Measurements from ENCODE around the gene SMIM35.

SMIM35 gene

DNA sequence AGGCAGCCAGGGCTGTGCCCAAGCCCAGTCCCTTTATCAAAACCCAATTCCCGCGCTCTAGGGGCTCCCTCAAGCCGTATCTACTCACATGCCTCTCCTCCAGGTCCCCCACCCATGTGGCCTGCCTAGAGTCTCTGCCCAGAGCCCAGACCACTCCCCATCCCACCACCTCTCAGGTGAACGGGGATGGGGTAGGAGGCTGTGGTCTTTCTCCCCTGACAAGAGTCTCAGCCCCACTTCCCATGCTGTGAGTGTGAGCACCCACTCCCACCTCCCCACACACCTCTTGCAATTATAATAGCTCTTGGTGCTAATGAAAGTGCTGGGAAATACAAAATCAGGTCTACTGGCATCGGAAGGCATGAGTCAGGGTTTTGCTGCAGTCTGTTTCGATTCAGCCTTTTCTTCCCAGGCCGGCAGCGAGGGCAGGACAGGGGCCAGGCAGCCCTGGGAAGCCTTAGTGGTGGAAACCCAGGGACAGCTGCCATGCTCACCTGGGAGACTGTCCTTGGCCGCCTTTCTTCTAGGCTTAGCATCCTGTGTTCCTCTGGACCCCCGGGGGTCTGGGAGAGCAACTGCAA lies 26.6 kb downstream of the SMIM35 start:
- no peak for FAIRE-seq
- no peak for DNase-seq (ENCODE audit: extremely low spot score, insufficient read length, low read depth)

DNA sequence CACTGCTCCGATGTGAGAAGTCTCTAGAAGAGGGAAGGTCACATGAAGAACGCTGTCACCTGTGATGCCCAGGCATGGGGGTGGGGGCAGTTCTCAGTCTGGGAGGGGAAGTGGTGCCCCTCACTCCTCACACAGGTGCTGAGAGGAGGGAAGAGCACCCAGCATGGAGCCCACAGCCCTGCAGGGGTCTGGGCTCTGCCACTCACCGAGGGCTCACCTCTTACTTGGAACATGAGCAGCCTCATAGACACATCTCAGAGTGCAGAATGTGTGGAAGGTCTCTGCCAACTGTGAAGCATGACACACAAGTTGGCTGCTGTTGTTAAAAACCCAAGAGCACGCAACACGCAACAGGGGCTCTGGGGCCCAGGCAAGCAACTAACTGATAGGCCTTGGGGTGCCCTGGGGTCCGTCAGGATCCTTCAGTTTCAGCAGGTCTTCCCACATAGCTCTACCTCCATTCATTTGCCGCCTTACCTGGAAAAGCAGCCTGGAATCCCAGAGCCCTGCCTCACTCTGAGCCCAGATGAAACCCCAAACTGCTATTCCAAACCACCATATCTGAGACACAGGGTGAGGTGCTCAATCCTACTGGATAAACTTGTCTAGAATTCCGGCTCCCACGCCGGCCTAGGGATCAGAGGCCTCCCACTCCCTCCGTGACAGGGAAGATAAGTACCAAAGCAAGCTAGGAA lies 27.4 kb downstream of the SMIM35 start:
- DNase-seq (ENCODE audit: extremely low spot score, insufficient read length, low read depth) (no peak), FAIRE-seq (no peak)

GRCh38 chr11:118058311-118059245 lies 28.2 kb downstream of the SMIM35 start:
- no peak for FAIRE-seq
- no peak for DNase-seq (ENCODE audit: extremely low spot score, insufficient read length, low read depth)

GRCh38 chr11:118057251-118058145 lies 29.3 kb downstream of the SMIM35 start:
- no peak for FAIRE-seq
- DNase-seq (ENCODE audit: extremely low spot score, insufficient read length, low read depth), result no peak

- no peak for DNase-seq (ENCODE audit: extremely low spot score, insufficient read length, low read depth)
- no peak for FAIRE-seq
These were observed 30.0 kb downstream of the SMIM35 start for GRCh38 chr11:118056806-118057205.

- DNase-seq (ENCODE audit: extremely low spot score, insufficient read length, low read depth) (no peak), FAIRE-seq (no peak)
These were observed 30.8 kb downstream of the SMIM35 start for GRCh38 chr11:118055966-118056365.

DNA sequence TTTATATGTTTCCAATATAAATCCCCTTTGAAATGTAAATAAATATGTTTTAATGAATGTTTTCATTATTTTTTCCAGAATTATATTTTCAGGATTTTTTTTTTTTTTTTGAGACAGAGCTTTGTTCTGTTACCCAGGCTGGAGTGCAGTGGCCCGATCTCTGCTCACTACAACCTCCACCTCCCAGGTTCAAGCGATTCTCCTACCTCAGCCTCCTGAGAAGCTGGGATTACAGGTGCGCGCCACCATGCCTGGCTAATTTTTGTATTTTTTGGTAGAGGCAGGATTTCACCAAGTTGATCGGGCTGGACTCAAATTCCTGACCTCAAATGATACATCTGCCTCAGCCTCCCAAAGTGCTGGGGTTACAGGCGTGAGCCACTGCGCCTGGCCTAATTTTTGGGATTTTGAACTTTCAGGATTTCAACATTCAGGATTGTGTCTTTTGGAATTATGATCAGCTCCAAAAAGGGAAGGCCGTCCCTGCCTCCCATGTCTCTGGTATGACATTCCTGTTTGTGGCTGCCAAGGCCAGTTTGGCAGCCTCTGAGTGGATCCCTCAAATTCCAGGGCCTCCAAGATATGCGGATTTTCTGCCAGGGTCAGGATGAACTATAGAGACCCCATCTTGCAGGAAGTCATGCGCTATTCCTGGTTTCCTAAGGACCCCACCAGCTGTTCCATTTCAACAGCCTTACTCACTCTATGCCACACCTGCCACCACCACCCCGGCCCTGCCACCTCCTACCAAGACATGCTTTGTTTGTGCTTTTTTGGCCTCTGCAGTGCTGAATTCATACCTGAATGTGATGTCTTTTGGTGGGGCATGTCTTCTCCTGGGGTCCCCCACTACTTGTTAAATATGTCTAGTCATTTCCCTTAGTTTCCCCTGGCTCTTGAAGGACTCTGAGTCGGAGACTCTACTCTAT lies 31.8 kb downstream of the SMIM35 start:
- FAIRE-seq, result no peak
- DNase-seq (ENCODE audit: extremely low spot score, insufficient read length, low read depth), result no peak

GRCh38 chr11:118052581-118053206 lies 34.1 kb downstream of the SMIM35 start:
- FAIRE-seq (no peak), DNase-seq (ENCODE audit: extremely low spot score, insufficient read length, low read depth) (no peak)

GRCh38 chr11:118051611-118052461 lies 34.9 kb downstream of the SMIM35 start:
- DNase-seq (ENCODE audit: extremely low spot score, insufficient read length, low read depth) (no peak), FAIRE-seq (no peak)

DNA sequence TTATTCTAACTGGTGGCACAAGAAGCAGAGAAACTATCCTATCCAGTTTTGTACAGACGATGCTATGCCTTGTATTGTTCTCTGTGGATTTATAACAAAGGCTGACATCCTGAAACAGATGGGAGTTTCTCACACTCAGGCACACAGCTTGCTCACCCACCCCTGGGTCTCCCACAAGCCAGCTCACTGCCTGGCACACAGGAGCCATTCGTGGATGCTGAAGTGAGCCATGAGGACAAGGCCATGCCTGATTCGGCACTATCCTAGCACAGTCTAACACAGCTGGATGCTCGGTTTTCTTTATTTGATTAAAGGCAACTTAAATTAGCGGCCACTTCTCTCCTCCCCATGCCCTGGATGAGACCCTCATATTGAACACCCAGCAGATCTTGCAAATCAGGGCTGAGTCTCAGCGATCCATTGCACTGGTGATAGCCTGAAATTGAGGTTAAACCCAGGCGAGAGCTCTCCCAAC lies 35.6 kb downstream of the SMIM35 start:
- no peak for DNase-seq (ENCODE audit: extremely low spot score, insufficient read length, low read depth)
- no peak for FAIRE-seq

DNA sequence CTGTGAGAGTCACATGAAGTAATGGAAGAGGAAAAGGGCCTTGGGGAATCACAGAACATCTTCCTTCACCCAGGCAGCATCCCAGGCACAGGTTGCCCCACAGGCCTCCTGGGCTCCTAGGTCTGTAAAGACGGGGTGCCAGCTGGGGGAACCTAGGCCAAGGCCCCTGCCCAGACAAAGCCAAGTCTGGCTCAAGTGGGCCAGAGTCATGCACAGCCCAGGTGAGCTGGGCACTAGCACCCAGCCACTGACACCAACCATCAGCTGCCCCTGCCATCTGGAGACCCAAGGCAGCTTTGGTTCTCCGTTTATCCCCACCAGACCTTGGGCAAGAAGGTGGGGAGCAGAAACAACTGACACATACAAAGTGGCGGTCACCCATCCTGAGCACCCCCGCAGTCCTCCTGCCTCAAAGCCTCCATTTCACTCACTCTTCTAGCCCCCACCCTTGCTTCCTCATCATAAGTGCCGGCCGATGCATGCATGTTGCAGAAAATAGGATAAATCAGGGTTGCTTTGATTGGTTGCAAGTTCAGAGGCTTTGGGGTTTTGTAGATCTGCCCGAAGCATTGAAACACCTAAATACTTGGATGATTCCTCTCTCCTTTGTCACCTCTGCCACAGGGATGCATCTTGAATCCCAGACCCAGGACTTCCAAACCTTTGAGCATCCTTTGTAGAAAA lies 36.4 kb downstream of the SMIM35 start:
- DNase-seq (ENCODE audit: extremely low spot score, insufficient read length, low read depth), result no peak
- no peak for FAIRE-seq

GRCh38 chr11:118049771-118050170 lies 37.0 kb downstream of the SMIM35 start:
- DNase-seq (ENCODE audit: extremely low spot score, insufficient read length, low read depth) (no peak), FAIRE-seq (no peak)

- DNase-seq (ENCODE audit: extremely low spot score, insufficient read length, low read depth) (no peak), FAIRE-seq (peak; percentile 48)
These were observed 38.0 kb downstream of the SMIM35 start for GRCh38 chr11:118048472-118049370.

DNA sequence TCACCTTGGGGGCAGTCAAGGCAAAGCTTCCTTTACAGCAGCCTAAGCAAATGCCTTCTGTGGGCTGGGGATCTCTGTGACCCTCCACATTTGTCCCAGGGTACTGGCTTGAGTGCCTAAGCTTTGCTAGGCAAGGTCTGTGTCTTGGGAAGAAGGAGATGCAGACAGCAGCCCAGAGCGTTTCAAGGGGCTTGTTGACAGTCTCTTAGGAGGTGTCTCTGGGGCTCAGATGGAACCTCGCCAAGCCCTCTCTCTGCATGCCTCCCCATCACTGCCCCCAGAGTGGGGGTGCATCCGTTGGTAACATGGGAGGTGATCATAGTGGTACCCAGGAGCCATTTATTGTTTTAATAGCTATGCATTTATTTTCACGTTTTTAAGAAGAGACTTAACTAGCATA lies 39.0 kb downstream of the SMIM35 start:
- FAIRE-seq (no peak), DNase-seq (ENCODE audit: extremely low spot score, insufficient read length, low read depth) (no peak)

DNA sequence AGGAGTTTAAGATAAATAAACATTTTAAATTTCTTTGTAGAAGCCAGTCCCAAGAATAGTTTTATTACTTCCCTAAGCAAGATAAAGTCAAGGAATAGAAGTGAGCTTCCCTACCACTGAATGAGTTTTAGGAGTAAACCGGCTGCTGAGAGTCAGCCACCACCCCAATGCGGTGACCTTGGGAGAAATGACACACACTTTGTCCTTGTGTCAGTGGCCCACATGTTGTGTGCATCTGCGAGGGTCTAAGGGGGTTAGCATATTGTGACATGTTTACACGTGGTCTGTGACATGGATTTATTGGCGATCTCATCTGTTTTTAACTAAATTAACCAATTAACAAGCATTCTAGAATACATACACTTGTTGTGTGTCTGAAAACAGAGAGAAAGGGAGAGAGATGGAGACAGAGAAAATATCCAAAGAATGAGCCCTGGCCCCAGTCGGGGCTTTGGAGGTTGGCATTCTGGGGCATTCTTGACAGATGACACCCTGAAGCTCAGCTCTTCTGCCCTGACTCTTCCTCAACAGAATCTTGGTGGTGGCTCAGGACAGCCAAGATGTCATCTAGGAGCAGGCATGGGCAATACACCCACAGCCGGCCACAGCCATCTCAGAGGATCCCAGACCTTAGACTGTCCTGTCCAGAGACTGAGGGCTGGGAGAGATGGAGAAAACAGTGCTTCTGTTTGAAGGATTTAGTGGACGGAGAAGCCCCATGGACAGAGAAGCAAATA lies 39.6 kb downstream of the SMIM35 start:
- DNase-seq (ENCODE audit: extremely low spot score, insufficient read length, low read depth), result no peak
- no peak for FAIRE-seq

All from GM18507 (cell line).